SHP77 (cell line): Measurements from ENCODE around the gene GFOD2.

ENCODE experiments used
- DNase-seq, 2 experiments: peaks; one replicate each; lab custom pipeline; 2025; lab: John Stamatoyannopoulos, UW

The GFOD2 gene

DNA sequence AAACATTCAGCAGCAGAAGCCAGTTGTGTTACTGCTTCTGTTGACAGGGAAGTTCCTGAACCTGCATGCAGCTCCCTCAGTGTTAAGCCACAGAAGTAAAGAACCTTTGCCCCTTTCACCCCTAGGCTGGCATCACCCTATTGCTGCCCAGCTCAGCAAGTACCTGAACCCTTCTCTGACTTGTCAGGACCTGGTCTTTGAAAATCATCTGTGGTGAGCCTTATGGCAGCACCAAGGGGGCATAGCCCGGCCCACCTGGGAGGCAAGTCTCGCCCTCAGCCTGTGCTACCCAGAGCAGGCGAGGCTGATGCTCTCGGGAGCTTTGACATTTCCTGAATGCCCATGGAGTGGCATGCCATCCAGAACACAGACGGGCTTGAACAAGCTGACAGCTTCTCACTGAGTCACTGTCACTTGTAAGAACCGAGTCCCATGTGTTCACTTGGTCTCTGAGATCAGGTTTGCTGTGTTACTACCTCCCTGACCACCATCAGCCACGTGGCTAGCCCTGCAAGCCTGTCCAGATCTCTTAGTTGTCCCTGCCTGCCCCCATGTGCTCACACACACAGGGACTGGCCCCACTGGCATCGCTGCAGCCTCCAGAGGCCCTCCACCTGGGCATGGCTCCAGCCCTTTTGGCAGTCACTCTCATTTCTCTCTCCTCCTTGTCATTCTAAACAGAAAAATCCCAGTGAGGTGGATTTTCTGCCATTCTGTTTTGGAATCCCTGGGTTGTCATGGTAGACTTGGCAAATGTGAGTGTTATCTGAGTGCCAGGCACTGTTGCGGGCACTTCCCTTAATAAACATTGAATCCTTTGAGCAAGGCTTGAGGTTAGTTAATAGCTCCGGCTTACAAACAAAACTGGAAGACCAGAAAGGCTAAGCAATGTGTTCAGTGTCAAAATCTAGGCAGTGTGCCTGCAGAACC is 77.1 kb downstream of the GFOD2 start:
- DNase-seq, result no peak

DNA sequence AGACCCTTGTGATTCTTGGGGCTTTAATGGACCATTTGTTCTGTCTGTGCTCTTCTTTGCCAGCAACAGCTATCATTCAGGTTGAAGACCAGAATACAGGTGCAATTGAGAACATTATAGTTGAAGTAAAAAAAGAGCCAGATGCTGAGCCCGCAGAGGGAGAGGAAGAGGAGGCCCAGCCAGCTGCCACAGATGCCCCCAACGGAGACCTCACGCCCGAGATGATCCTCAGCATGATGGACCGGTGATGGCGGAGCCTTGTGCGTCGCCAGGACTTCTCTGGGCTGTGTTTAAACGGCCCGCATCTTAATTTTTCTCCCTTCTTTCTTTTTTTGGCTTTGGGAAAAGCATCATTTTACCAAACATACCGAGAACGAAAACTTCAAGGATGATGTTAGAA is 81.5 kb downstream of the GFOD2 start:
- no peak for DNase-seq

DNA sequence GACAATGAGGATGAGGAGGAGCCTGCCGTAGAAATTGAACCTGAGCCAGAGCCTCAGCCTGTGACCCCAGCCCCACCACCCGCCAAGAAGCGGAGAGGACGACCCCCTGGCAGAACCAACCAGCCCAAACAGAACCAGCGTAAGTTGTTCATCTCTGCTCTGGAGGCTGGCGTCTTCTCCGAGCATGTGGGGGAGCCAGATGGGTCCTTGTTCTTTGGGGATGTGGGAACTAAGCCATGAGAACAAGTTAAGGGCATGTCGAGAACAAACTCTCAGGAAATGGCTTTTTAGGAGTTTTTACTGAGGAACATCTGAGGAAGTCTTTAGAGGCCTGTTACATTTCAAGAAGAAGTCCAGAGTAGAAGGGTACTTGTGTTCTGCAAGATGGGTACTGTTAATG is 82.4 kb downstream of the GFOD2 start:
- no peak for DNase-seq

DNA sequence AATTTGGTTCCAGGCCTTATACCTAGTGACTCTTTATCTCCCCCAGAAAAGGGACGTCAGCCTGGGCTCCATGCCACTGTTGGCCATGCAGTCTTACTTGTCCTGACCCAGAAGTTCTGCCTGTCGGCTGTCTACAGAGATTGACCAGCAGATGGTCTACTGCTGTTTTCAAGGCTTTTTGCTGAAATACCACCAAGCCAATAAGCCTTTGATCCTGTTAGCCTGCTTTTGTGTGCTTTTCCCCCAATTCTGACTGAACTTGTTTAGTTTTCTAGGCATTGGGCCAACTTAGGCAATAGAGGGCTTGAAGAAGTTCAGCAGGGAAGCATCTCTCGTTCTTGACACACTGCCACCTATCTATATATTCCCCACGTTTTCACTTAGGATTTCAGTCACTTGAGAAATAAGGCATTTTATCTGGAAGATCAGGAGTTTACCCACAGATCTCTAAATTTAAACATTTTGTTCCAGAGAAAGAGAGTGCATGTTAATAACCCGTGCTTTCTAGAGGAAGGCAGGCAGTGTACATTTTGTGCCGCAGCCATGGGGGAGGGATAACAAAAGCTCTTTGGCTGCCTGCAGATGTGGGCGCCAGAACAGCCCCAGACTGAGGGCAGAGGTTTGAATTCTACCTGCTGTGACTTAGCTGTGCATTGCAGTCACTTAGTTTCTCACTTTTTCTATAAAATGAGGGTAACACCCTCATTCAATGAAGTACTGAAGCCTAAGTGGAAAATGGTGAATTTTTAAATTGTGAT is 86.5 kb downstream of the GFOD2 start:
- no peak for DNase-seq

DNA sequence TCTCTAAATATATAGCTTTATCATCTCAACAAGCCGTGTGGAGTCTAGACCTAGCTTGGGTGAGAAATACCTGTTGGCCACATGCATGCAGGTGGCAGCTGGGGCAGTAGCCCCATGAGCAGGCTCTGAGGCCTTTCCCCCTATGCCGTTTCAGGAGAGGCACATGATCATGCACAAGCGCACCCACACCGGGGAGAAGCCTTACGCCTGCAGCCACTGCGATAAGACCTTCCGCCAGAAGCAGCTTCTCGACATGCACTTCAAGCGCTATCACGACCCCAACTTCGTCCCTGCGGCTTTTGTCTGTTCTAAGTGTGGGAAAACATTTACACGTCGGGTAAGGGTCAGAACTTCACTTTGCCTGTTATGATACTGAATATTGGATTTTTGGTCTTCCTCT is 90.9 kb downstream of the GFOD2 start:
- DNase-seq, result no peak
